DOHH2 (cell line): ENCODE data around the gene GLI3.

Source experiments
- H3F3A ChIP-seq: fragments of 200-600 bp; sonication (generic), shearing (Covaris generic); 2 replicates; pipeline ENCODE4 v1.6.0; 2016; ENCODE audit warnings: antibody characterized with exemption, mild to moderate bottlenecking; ENCODE audit not compliant: control insufficient read depth, insufficient read depth
- H3K27ac ChIP-seq: fragments of 200-600 bp; sonication (generic); 2 replicates; pipeline ENCODE4 v1.5.1; 2014; ENCODE audit warnings: low read depth, mild to moderate bottlenecking, low read length, moderate library complexity
- H3K27me3 ChIP-seq: fragments of 200-600 bp; sonication (generic); 2 replicates; pipeline ENCODE4 v1.6.1; 2014; ENCODE audit warnings: mild to moderate bottlenecking, low read length, mixed read lengths; ENCODE audit not compliant: control insufficient read depth
- H3K36me3 ChIP-seq: fragments of 200-600 bp; sonication (generic); 2 replicates; pipeline ENCODE4 v1.6.1; 2014; ENCODE audit warnings: mild to moderate bottlenecking, low read length, moderate library complexity, mixed read lengths; ENCODE audit not compliant: control insufficient read depth
- H3K4me1 ChIP-seq: fragments of 200-600 bp; sonication (generic); 2 replicates; pipeline ENCODE4 v1.6.1; 2014; ENCODE audit warnings: mild to moderate bottlenecking, low read length, mixed read lengths; ENCODE audit not compliant: control insufficient read depth
- H3K4me2 ChIP-seq: fragments of 200-600 bp; sonication (generic); 2 replicates; pipeline ENCODE4 v1.6.0; 2014; ENCODE audit warnings: mild to moderate bottlenecking, low read length, moderate library complexity
- H3K4me3 ChIP-seq: fragments of 200-600 bp; sonication (generic); 2 replicates; pipeline ENCODE4 v1.5.1; 2014; ENCODE audit warnings: mild to moderate bottlenecking, low read length, mixed read lengths
- H3K79me2 ChIP-seq: fragments of 200-600 bp; sonication (generic); 2 replicates; pipeline ENCODE4 v1.6.1; 2014; ENCODE audit warnings: mild to moderate bottlenecking, low read length, mixed read lengths; ENCODE audit not compliant: control insufficient read depth
- H3K9me2 ChIP-seq: fragments of 200-600 bp; sonication (generic); replicated peaks from 2 replicates; pipeline ENCODE4 v1.6.1; 2014; ENCODE audit warnings: mild to moderate bottlenecking, low read length, mixed read lengths; ENCODE audit not compliant: control insufficient read depth
- H3K9me3 ChIP-seq: fragments of 200-600 bp; sonication (generic); 2 replicates; pipeline ENCODE4 v1.6.1; 2014; ENCODE audit warnings: antibody characterized with exemption, low read length, mixed read lengths; ENCODE audit not compliant: control insufficient read depth, insufficient read depth
- H4K20me1 ChIP-seq: fragments of 200-600 bp; sonication (generic); 2 replicates; pipeline ENCODE4 v1.6.0; 2014; ENCODE audit warnings: low read depth, mild to moderate bottlenecking, antibody characterized with exemption, low read length, moderate library complexity; ENCODE audit not compliant: control insufficient read depth, insufficient read depth
- EZH2phosphoT487 ChIP-seq: fragments of 200-600 bp; sonication (generic); IDR thresholded peaks from 2 replicates; pipeline ENCODE4 v1.6.1; 2017; ENCODE audit warnings: borderline replicate concordance, mild to moderate bottlenecking, antibody characterized with exemption, low read length, moderate library complexity, mixed read lengths
- TF ChIP-seq, protein P1 (sequence below): fragments of 200-600 bp; sonication (generic); IDR thresholded peaks from one replicate; pipeline ENCODE4 v1.5.1; 2014; ENCODE audit warnings: antibody characterized with exemption, mild to moderate bottlenecking, low read depth, low read length; ENCODE audit not compliant: poor library complexity, severe bottlenecking

GLI3 gene

GRCh38 chr7:41916450-41916927 is 320.5 kb downstream of the GLI3 start:
- H3K9me2 ChIP-seq: no peaks in the 10 kb centered on the region
- H3K4me3 ChIP-seq: no peak overlapping the region
- no peaks in the 10 kb centered on the region for H3K9me3 ChIP-seq
- H3K36me3 ChIP-seq: no peaks in the 10 kb centered on the region
- no peaks in the 10 kb centered on the region for H3K4me1 ChIP-seq
- peaks cover 6% of the 10 kb centered on the region for H3K27me3 ChIP-seq
- no peaks in the 10 kb centered on the region for H3F3A ChIP-seq
- H3K79me2 ChIP-seq: no peaks in the 10 kb centered on the region
- H3K27ac ChIP-seq: no peak overlapping the region
- H3K4me2 ChIP-seq: no peak overlapping the region
- H4K20me1 ChIP-seq: no peaks in the 10 kb centered on the region
- TF ChIP-seq EZH2phosphoT487: no peak
- TF ChIP-seq, protein P1, sequence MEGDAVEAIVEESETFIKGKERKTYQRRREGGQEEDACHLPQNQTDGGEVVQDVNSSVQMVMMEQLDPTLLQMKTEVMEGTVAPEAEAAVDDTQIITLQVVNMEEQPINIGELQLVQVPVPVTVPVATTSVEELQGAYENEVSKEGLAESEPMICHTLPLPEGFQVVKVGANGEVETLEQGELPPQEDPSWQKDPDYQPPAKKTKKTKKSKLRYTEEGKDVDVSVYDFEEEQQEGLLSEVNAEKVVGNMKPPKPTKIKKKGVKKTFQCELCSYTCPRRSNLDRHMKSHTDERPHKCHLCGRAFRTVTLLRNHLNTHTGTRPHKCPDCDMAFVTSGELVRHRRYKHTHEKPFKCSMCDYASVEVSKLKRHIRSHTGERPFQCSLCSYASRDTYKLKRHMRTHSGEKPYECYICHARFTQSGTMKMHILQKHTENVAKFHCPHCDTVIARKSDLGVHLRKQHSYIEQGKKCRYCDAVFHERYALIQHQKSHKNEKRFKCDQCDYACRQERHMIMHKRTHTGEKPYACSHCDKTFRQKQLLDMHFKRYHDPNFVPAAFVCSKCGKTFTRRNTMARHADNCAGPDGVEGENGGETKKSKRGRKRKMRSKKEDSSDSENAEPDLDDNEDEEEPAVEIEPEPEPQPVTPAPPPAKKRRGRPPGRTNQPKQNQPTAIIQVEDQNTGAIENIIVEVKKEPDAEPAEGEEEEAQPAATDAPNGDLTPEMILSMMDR: no peak

- Histone ChIP-seq H3K4me3 (no peak overlapping the region), H3K4me2 (no peak overlapping the region), H3K27me3 (peaks cover 6% of the 10 kb centered on the region), H3K36me3 (no peaks in the 10 kb centered on the region), H3K4me1 (no peaks in the 10 kb centered on the region), H3K79me2 (no peaks in the 10 kb centered on the region), H3K9me2 (no peaks in the 10 kb centered on the region), H4K20me1 (no peaks in the 10 kb centered on the region), H3K27ac (no peak overlapping the region), H3K9me3 (no peaks in the 10 kb centered on the region), H3F3A (no peaks in the 10 kb centered on the region)
- TF ChIP-seq, protein P1: no peak
- no peak for TF ChIP-seq EZH2phosphoT487
Observed at GRCh38 chr7:41915871-41916270, 321.1 kb downstream of the GLI3 start.

DNA sequence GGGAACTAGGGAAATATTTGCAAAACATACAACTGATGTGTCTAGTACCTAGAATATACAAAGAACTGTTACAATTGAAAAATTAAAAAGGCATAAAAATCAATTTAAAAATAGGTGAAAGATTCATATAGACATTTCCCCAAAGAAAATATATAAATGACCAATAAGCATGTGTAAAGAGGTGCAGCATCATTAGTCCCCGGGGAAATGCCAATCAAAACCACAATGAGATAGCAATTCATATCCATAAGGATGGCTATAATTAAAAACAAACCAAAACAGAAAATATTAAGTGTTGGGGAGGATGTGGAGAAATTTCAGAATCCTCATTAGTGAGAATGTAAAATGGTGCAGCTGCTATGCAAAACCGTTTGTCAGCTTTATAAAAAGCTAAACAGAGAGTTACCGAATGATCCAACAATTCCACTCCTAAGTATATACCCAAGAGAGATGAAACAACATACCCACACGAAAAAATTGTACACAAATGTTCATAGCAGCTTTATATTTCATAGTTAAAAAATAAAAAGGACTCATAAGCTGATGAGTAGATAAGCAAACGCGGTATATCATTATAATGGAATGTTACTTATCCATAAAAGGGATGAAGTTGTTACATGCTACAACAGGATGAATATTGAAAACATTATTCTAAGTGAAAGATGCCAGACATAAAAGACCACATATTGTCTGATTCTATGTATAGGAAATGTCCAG is 324.0 kb downstream of the GLI3 start:
- no peak for TF ChIP-seq EZH2phosphoT487
- TF ChIP-seq, protein P1: no peak
- Histone ChIP-seq H3K4me3 (no peak overlapping the region), H3K4me2 (no peak overlapping the region), H3K4me1 (no peaks in the 10 kb centered on the region), H3K36me3 (no peaks in the 10 kb centered on the region), H3K9me3 (no peaks in the 10 kb centered on the region), H3K9me2 (no peaks in the 10 kb centered on the region), H3F3A (no peaks in the 10 kb centered on the region), H3K79me2 (no peaks in the 10 kb centered on the region), H3K27me3 (peaks cover 5% of the 10 kb centered on the region), H3K27ac (no peak overlapping the region), H4K20me1 (no peaks in the 10 kb centered on the region)
